Stimulated activated CD8-positive, alpha-beta memory T cell treated with anti-CD3 and anti-CD28 coated beads, Interleukin-7, amount 100 ng/mL, for 48 hours (primary cell): ENCODE results near the gene ABCC3.
"Not testable (repeated sequence)": the region's sequence is repeated elsewhere in the genome, so short reads cannot be mapped to it uniquely, and the experiment has no call there.

Experiments used
- DNase-seq, 2 donors: peaks; one replicate each; pipeline ENCODE4 v3.0.0-alpha.2; 2020; ENCODE audit warnings: low read depth in 1 of 2; ENCODE audit errors: extremely low read depth in 1 of 2

ABCC3 gene

DNA sequence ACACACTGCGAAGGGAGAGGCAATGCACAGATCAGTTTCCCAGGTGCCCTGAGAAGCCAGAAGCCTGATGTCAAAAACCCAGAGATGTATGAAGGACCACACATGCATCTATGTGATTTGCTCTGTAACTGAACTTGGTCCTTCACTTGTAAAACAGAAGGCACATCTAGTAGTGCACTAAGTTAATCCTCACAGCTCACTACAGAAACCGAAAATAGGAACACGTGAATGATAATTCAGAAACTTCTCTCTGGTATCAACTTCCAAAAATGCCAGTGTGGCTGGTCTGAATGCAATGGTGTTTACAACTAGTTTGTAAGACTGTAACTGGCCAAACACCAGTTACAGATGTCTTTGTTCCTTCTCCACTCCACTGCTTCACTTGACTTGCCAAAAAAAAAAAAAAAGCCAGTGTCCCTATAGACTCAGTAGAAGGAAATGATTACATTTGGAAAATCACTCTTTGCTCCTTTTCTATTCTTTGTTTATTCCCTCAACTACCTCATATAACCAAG lies 61.7 kb downstream of the ABCC3 start:
- DNase-seq, result no peak

DNA sequence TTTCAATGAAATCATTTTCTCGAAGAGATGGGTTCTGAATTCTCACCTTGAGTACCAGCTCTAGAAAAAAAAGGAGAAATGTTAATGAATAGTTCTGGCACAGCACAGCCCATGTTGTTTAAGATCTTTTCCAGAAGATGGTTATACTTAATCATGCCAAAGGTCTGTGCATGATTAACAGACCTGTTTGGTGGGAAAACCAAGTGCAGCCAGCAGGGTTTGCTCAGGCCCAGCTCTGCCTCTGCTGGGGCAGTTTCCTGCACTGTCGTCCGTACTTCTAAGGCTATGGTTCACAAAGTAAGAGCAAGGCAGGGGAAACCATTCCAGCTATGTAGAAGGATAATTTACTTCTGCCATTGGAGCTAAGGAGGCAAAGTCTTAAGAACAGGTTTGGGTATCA lies 62.4 kb downstream of the ABCC3 start:
- no peak for DNase-seq

DNA sequence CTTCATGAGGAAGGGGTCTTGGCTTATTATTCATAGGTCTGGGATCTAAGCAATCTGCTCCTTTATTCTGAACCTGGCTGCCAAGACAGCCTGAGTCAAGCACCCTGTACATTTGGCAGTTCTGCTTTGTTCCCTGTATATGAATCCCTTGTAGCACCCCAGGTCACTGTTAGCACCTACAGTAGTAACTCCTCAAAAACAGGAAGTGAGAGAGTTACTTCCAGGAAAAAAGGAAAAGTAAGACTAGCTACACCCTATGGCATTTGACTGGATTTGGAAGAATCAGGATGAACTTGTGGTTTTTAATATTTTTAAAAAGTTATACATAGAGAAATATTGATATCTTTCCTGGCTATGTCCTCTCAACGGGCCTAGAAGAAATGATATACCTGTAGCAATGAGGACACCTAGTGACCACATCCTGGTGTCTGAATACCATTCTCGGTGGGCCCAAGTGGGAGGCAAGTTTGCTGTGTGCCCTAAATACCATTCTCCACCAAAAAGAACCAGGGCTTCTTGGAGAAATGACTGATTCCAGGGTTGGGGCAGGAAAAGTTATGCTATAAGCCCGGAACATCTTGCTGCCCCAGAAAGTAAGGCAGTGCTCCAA lies 63.1 kb downstream of the ABCC3 start:
- DNase-seq, result no peak

DNA sequence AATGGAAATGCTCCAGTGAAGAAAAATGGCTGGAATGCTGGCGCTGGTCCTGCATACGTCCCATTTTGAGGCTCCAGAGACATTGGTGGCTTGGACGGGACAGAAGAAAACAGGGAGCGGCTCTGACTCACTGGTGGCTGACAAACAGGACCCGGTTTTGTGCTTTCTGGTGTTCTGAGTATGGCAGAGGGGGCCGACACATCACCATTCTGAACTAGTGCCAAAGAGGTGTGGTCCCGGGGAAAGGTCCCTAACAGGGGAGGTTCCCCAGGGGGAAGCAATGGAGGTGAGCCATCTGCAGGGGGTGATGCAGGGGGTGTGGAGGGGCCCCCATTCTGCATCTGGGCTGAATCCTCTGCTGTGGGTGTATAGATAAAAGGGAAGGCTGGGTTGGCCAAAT lies 64.7 kb downstream of the ABCC3 start:
- no peak for DNase-seq

DNA sequence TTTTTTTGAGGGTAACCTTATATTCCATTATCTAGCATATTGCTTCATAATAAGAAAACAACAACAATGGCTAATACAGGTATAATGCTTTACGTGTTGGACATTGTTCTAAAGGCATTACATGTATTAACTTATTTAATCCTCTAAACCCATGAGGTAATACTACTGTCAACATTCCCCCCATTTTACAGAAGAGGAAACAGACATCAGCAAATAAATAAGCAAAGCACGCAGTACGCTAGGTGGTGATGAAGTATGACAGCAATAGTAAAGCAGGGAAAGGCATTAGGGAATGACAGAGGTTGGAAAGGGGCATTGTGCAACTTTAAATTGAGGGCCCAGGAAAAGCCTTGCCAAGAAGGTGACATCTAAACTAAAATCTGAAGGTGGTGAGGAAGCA lies 68.5 kb downstream of the ABCC3 start:
- no peak for DNase-seq

DNA sequence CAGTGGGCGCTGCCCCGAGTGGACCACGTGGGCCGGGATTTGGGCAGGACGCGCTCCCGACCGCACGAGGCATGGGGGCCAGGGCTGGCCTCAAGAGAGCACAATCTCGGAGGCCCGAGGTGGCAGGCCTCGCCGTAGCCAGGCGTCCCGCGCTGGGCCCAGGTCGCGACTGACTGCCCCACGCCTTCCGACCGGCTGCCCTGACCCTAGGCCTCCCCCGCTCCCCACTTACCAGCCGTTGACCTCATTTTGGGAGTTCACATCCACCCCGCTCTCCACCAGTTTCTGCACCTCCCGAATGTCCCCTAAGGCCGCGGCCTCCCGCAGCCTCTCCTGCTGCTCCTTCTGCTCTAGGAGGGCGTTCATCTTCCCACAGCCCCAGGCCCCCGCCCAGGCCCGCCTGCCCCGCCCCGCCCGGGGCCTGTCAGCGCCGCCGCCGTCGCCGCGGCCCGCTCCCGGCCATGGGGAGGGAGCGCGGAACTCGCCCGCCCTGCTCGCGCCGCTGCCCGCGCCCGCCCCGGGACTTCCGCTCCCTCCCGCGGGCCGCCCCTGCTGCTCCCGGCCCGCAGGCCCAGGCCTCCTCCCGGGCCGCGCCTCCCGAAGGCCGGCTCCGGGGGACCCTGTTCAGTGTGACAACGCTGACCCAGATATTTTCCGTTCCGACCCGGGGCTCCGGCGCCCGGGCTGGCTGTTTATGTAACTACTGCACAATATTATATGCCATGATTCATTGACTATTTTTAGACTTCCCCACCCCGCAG lies 72.8 kb downstream of the ABCC3 start, which contains the start of gene ANKRD40:
ANKRD40 (minus strand) TSS at position 626 of the 761 bp plus-strand sequence; CDS start at position 366, 260 bp downstream.
- DNase-seq, result peak; percentile 75 to 79

DNA sequence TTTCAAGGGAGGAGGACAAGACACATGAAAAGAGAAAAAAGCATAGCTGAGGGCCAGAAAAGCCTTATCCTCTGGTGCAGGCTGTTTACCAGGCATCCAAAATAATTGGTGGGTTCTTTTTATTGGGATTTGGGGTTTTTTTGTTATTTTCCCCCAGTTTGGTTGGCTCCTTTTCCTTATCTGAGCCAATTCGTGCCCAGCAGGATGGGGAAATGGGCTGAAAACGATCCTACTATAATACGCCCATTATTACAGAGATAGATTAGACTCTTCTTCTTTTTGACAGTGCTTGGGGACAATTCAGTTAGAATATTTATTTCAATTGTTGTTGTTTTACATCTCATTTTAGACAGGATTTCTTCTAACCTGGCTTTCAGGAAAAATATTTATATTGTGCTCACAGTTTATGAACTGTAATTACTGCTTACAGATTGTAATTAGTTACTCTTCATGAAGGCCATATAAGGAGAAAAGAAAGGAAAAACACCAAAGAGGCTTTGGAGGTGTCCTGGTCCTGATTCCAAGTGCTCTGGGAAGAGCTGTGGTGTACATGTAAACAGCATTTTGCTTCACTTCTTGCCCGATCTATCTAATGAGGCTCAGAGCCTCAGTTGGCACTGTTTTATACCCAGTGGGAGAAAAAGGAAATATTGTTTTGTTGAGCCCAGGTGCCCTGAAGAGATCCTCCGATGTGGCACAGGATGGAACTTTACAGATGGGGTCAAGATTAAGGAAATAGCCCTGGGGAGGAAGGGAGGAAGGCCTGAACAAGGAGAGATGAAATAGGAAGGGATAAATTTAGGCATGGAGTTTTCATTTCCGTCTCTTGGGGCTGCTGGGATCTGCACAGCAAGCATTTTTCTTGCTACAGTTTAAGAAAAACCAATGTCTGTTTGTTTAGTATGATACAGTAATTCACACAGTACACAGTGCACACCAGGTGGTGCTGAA lies 73.6 kb downstream of the ABCC3 start:
- no peak for DNase-seq

DNA sequence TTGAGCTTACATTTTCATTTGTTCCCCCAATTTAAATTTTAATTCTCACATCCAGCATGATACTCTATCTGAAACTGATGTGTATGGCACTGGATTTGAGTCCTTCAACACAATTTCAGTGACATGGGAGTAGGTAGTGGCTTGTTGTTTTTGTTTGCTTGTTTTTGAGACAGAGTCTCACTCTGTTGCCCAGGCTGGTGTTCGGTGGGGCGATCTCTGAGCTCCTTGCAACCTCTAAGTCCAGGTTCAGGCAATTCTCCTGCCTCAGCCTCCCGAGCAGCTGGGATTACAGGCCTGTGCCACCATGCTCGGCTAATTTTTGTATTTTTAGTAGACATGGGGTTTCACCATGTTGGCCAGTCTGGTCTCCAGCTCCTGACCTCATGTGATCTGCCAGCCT lies 74.4 kb downstream of the ABCC3 start:
- not testable (repeated sequence) for DNase-seq

DNA sequence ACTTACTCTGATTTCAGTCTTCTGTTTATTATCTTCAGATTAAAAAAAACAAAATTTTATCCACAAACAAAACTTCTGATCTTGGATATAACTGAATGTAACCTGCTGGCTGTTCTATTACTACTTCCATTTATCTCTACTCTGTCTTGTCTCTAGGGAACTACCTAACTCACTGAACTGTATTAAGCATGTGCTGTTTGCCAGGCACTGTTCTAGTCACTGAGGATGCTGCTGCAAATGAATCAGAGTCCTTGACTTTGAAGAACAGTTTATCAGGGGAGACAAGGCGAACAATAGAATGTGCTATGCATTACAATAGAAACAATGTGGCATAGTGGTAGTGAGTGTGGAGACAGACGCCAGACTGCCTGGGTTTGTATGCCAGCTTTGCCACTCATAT lies 75.3 kb downstream of the ABCC3 start:
- DNase-seq, result no peak

DNA sequence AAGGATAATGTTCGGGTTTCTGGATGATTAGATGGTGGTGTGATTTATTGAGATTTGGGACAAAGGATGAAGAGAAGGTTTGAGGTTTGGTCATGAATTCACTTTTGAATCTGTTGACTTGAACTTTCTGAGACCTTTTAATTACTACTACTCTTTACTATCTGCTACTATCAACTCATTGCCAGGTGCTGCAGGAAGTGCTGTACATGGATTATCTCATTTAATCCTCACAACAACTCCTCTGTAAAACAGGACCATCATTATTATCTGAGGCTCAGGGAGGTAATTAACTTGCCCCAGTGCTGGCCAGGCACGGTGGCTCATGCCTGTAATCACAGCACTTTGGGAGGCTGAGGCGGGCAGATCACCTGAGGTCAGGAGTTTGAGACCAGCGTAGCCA lies 76.0 kb downstream of the ABCC3 start:
- no peak for DNase-seq

DNA sequence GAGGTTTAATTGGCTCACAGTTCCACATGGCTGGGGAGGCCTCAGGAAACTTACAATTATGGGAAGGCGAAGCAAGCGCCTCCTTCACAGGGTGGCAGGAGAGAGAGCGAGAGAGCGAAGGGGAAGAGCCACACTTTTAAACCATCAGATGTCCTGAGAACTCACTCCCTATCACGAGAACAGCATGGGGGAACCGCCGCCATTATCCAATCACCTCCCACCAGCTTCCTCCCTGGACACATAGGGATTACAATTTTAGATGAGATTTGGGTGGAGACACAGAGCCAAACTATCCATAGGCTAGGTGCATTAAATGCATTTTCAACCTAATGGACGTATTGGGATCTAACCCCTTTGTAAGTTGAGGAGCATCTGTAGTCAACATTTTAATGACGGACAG lies 78.0 kb downstream of the ABCC3 start:
- no peak for DNase-seq

DNA sequence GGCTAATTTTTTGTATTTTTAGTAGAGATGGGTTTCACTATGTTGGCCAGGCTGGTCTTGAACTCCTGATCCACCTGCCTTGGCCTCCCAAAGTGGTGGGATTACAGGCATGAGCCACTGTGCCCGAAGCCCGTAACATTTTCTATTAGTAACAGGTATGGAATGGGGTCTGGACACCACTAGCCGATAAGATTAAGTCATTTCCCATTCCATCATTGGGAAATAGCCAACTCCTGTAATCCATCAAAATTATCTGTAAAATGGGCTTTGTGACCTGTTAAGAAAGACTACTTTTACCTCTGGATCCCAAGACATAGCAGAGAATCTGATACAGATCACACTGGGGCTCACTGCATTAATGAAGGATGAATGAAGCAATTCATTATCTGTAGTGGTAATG lies 80.8 kb downstream of the ABCC3 start:
- no peak for DNase-seq

DNA sequence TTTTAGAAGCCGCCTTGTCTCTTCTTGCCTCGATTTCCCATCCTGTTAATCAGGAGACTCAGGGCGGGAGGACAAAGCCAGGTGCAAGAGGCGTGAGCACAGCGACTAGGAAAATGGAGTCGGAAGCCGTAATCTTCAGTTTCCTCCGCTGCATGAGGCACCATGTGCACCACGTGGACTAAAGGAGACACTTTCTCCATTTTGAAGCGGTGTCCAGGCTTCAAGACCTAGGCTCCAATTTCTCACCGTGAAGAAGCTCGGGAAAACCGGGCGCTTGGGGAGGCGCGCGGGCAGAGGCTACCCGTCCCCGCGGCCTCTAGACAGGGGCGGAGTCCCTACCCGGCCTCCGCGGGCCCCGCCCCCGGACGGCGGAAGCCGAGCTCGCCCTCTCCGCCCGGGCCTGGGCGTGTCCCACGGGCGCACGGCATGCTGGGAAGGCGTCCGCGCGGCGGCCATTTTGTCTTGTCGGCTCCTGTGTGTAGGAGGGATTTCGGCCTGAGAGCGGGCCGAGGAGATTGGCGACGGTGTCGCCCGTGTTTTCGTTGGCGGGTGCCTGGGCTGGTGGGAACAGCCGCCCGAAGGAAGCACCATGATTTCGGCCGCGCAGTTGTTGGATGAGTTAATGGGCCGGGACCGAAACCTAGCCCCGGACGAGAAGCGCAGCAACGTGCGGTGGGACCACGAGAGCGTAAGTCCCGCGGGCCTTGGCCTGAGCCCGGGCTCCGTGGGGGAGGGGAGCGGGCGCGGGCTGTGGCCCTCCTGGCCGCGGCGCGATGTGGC lies 84.7 kb downstream of the ABCC3 start, which contains the start of gene LUC7L3:
LUC7L3 (plus strand) TSS at position 460 of the 780 bp plus-strand sequence; CDS start at position 590, 130 bp downstream.
- DNase-seq, result peak; percentile 83 to 92

DNA sequence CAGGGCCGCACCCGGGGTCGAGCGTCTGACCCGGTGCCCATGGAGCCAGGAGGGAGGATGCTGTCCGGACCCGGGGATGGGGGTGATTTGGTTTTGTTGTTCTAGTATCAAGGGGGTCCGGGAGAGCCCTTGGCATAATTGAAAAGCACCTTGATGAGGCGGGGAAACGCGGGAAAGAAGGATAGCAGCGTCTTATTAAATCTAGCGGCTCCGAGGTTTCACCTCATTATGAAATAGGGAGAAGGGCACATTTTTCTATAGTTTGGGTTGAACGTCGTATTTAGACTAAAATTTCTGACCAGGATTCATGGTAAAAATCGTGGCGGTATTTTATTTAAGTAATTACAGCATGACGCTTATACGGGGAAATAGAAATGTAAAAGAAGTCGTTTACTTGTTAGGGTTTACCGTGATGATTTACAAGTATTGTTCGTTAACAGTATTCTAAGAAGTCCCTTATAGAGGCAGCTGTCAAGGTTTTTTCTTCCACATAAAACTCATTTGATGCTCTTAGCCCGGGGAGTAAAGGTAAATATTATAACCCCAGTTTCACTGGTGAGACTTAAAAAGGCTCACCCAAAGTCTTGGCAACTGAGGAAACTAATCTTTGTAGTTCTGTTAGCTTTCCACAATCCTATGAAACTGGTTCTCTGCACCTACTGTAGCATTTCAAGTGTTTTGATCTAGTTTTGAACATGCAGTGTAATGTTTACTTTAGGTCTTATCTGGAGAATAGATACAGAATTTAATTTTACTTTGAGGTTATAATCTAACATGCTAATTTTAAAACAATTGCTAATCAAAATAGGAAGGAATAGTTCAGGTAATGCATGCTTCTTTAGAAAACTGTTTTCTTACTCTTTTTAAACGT lies 85.5 kb downstream of the ABCC3 start:
- no peak for DNase-seq

DNA sequence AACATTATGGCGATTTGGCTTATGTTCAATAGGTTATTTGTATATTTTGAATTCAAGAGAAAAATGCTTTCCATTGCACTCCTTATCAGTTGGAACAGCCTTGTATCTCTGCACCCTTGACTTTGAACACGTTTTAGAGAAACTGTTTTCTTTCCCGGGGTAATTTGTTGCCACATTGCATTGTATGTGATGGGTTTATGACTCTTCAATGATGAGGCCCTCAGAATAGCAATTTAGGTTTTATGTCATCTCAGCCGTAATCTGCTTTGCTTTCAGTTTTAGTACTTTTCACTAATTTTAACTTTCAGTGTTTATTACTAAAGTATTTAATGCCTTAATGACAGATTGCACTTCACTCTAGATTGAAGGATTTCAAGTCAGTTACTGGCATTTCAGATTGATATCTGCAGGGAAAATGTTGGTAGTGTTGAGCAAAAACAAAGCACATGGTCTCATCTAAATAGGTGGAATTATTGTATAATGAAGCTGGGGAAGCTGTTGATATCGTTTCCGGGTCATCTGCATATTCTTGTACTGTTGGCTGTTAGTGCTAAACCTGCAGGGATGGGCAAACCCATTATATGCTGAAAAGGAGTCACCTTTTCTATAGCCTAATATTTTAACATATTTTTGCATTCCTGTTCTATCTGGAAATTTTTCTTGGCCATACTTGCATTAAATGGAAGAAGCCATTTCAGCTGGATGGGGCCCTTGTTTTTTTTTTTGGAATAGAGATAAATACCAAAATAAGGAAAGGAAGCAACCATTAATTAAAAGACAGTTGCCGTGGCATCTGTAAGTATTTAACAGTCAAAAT lies 86.7 kb downstream of the ABCC3 start:
- no peak for DNase-seq

DNA sequence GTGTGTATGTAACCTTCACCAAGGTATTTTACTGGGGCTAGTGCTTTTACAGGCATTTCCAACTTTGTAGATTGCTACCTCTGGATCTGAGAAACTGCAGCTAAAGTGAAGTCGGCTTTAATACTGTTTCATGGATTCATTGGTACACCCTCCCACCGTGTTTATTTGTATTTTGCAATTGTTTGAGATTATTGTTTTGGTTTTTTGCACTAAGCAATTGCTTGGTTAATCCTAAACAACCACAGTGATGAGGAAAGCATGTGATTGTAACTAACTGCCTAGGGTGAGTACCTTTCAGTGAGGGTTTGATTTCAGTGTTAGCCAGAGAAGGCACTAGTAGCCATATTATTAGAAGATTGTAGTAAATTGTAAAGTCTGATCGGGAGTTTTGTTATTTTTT lies 88.1 kb downstream of the ABCC3 start:
- DNase-seq, result no peak

DNA sequence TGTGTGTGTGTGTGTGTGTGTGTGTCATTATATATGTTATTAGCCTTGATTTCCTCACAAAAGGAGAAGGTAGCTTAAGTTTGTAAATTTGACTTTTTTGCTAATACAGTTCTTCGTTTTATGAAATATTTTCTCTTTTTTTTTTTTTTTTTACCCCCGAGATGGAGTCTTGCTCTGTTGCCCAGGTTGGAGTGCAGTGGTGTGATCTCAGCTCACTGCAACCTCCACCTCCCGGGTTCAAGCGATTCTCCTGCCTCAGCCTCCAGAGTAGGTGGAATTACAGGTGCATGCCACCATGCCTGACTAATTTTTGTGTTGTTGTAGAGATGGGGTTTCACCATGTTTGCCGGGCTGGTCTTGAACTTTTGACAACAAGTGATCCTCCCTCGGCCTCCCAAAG lies 89.9 kb downstream of the ABCC3 start:
- DNase-seq, result not testable (repeated sequence)
